GM23248 (cell line): ENCODE results near the gene ANKRD50. TPM values are rescaled to one million over a fixed set of nuclear protein-coding genes. Genes with fewer than 3 reads are reported as not detected.
A peak's percentile ranks its signal among the peaks of the same experiment; 100 is the strongest.

Experiments
- DNase-seq: peaks from one replicate; pipeline ENCODE4 v3.0.0-alpha.2; 2015
- H2AFZ ChIP-seq: fragments of 200-600 bp; sonication (generic); 2 replicates; pipeline ENCODE4 v1.6.1; 2016; ENCODE audit warnings: antibody characterized with exemption
- H3F3A ChIP-seq: fragments of 200-600 bp; sonication (generic); 2 replicates; pipeline ENCODE4 v1.6.1; 2016; ENCODE audit warnings: mild to moderate bottlenecking, antibody characterized with exemption, mixed run types; ENCODE audit not compliant: insufficient read depth
- H3K27ac ChIP-seq: fragments of 200-600 bp; sonication (generic); 2 replicates; pipeline ENCODE4 v1.5.1; 2016; ENCODE audit warnings: mild to moderate bottlenecking
- H3K27me3 ChIP-seq: fragments of 200-600 bp; sonication (generic); replicated peaks from 2 replicates; pipeline ENCODE4 v1.6.1; 2016; ENCODE audit warnings: mild to moderate bottlenecking; ENCODE audit not compliant: insufficient read depth
- H3K36me3 ChIP-seq: fragments of 200-600 bp; sonication (generic); 2 replicates; pipeline ENCODE4 v1.6.1; 2016; ENCODE audit warnings: low read depth, mild to moderate bottlenecking
- H3K4me1 ChIP-seq: fragments of 200-600 bp; sonication (generic); 2 replicates; pipeline ENCODE4 v1.6.1; 2016; ENCODE audit warnings: mild to moderate bottlenecking; ENCODE audit not compliant: insufficient read depth
- H3K4me2 ChIP-seq: fragments of 200-600 bp; sonication (generic); one replicate; pipeline ENCODE4 v1.6.1; 2016; ENCODE audit warnings: mild to moderate bottlenecking; ENCODE audit not compliant: unreplicated experiment
- H3K4me3 ChIP-seq: fragments of 200-600 bp; sonication (generic); 2 replicates; pipeline ENCODE4 v1.5.1; 2016; ENCODE audit warnings: mild to moderate bottlenecking
- H3K79me2 ChIP-seq: fragments of 200-600 bp; sonication (generic); 2 replicates; pipeline ENCODE4 v1.6.1; 2016; ENCODE audit warnings: mild to moderate bottlenecking; ENCODE audit not compliant: insufficient read depth
- H3K9ac ChIP-seq: fragments of 200-600 bp; sonication (generic); 2 replicates; pipeline ENCODE4 v1.6.1; 2016; ENCODE audit warnings: mild to moderate bottlenecking
- H3K9me2 ChIP-seq: fragments of 200-600 bp; sonication (generic); 2 replicates; pipeline ENCODE4 v1.6.1; 2016; ENCODE audit warnings: mixed run types, mild to moderate bottlenecking, moderate library complexity; ENCODE audit not compliant: insufficient read depth
- H3K9me3 ChIP-seq: fragments of 200-600 bp; sonication (generic); one replicate; pipeline ENCODE4 v1.6.1; 2017; ENCODE audit warnings: low read depth
- H4K20me1 ChIP-seq: fragments of 200-600 bp; sonication (generic); 2 replicates; pipeline ENCODE4 v1.6.0; 2016; ENCODE audit not compliant: insufficient read depth
- EZH2 ChIP-seq: fragments of 200-600 bp; sonication (generic); IDR thresholded peaks from 2 replicates; pipeline ENCODE4 v1.6.1; 2018; ENCODE audit warnings: antibody characterized with exemption, mild to moderate bottlenecking; ENCODE audit not compliant: insufficient read depth, poor library complexity, severe bottlenecking
- EZH2phosphoT487 ChIP-seq: fragments of 200-600 bp; sonication (generic); IDR thresholded peaks from 2 replicates; pipeline ENCODE4 v1.6.1; 2018; ENCODE audit warnings: antibody characterized with exemption, moderate library complexity, mild to moderate bottlenecking, low read depth; ENCODE audit not compliant: insufficient read depth
- WGBS, 2 experiments: methylation state at CpG; one replicate each; pipeline ENCODE4 v1.1.6; 2015 to 2017; ENCODE audit warnings: low lambda C conversion rate in 2 of 2, low coverage in 1 of 2; ENCODE audit errors: missing lambda C conversion rate in 2 of 2; 5-methylcytosine and 5-hydroxymethylcytosine counted together
- in situ Hi-C: fragments of 300-500 bp; cut with MboI; formaldehyde crosslinking; loops from 2 replicates; pipeline ENCODE4 v1.15.0; 2020
- polyA plus RNA-seq: library from polyadenylated mRNA; unstranded; fragments of >200 nt; fragmentation: Nextera tagmentation; extraction: Ambion mirVana; gene quantifications from 2 replicates; pipeline ENCODE4 v1.2.1, GENCODE V29; 2016
- total RNA-seq: library from RNA; depleted of rRNA; stranded (reverse); fragments of >200 nt; shearing (Covaris generic); gene quantifications from 2 replicates; pipeline ENCODE4 v1.2.3, GENCODE V29; 2014

The ANKRD50 gene
- total and polyA plus RNA-seq, 2 experiments from 2014 or later = 6.2 to 16.4 TPM

GRCh38 chr4:124633285-124633941 lies 79.1 kb downstream of the ANKRD50 start:
- in situ Hi-C loops = no loop called here
- whole genome bisulfite sequencing, 2 experiments = 74 to 78% methylated on average over 3 of the region's 3 CpGs
- H3K4me2 ChIP-seq = no peak overlapping the region

GRCh38 chr4:124632439-124632838 lies 80.1 kb downstream of the ANKRD50 start:
- H3K4me3 ChIP-seq = no peak overlapping the region
- no peaks in the 10 kb centered on the region for H4K20me1 ChIP-seq
- no peaks in the 10 kb centered on the region for H3K36me3 ChIP-seq
- peaks cover 11% of the 10 kb centered on the region for H3F3A ChIP-seq
- H2AFZ ChIP-seq = no peak overlapping the region
- H3K9me3 ChIP-seq = no peaks in the 10 kb centered on the region
- no peaks in the 10 kb centered on the region for H3K27me3 ChIP-seq
- 86 to 92% methylated on average over 5 of the region's 5 CpGs for WGBS, 2 experiments
- in situ Hi-C loops = no loop called here
- H3K9me2 ChIP-seq = no peaks in the 10 kb centered on the region
- H3K4me1 ChIP-seq = peaks cover 12% of the 10 kb centered on the region
- no peak overlapping the region for H3K9ac ChIP-seq
- H3K79me2 ChIP-seq = no peaks in the 10 kb centered on the region
- TF ChIP-seq EZH2phosphoT487 = no peak
- no peak for TF ChIP-seq EZH2
- H3K27ac ChIP-seq = no peak overlapping the region
- DNase-seq = no peak
- no peak overlapping the region for H3K4me2 ChIP-seq

More at GRCh38 chr4:124633285-124633941, 79.1 kb downstream of the ANKRD50 start:
- DNase-seq = no peak
- H2AFZ ChIP-seq = no peak overlapping the region
- H3K4me3 ChIP-seq = no peak overlapping the region
- peaks cover 11% of the 10 kb centered on the region for H3F3A ChIP-seq
- H3K9me3 ChIP-seq = no peaks in the 10 kb centered on the region
- no peak overlapping the region for H3K9ac ChIP-seq
- H3K27me3 ChIP-seq = no peaks in the 10 kb centered on the region
- no peak overlapping the region for H3K27ac ChIP-seq
- no peaks in the 10 kb centered on the region for H3K79me2 ChIP-seq
- no peaks in the 10 kb centered on the region for H3K9me2 ChIP-seq
- no peaks in the 10 kb centered on the region for H3K36me3 ChIP-seq
- H3K4me1 ChIP-seq = peaks cover 12% of the 10 kb centered on the region
- no peaks in the 10 kb centered on the region for H4K20me1 ChIP-seq
- TF ChIP-seq EZH2 (no peak), EZH2phosphoT487 (no peak)

GRCh38 chr4:124631760-124632159 lies 80.8 kb downstream of the ANKRD50 start:
- no peak overlapping the region for H3K4me3 ChIP-seq
- H3K4me1 ChIP-seq = peaks cover 12% of the 10 kb centered on the region
- no peak overlapping the region for H3K9ac ChIP-seq
- no peaks in the 10 kb centered on the region for H3K9me2 ChIP-seq
- peak; percentile 98 for DNase-seq
- TF ChIP-seq EZH2 = no peak
- no peak for TF ChIP-seq EZH2phosphoT487
- 0 to 5% methylated on average over 1 of the region's 1 CpG for WGBS, 2 experiments
- no peak overlapping the region for H2AFZ ChIP-seq
- in situ Hi-C loops = no loop called here
- H3K36me3 ChIP-seq = no peaks in the 10 kb centered on the region
- H3K79me2 ChIP-seq = no peaks in the 10 kb centered on the region
- no peaks in the 10 kb centered on the region for H3K27me3 ChIP-seq
- peak overlapping the region; percentile 12 for H3K27ac ChIP-seq
- peaks cover 11% of the 10 kb centered on the region for H3F3A ChIP-seq
- no peaks in the 10 kb centered on the region for H4K20me1 ChIP-seq
- H3K4me2 ChIP-seq = peak overlapping the region; percentile 45
- H3K9me3 ChIP-seq = no peaks in the 10 kb centered on the region

- Histone ChIP-seq H3K27ac (no peak overlapping the region), H3K4me2 (no peak overlapping the region), H4K20me1 (no peaks in the 10 kb centered on the region), H3K4me1 (peaks cover 12% of the 10 kb centered on the region), H3K79me2 (no peaks in the 10 kb centered on the region), H3K9ac (no peak overlapping the region), H2AFZ (no peak overlapping the region), H3K27me3 (no peaks in the 10 kb centered on the region), H3K36me3 (no peaks in the 10 kb centered on the region), H3K4me3 (no peak overlapping the region), H3K9me2 (peaks cover 4% of the 10 kb centered on the region; the same call in 1 of the 2 replicates), H3K9me3 (no peaks in the 10 kb centered on the region), H3F3A (peaks cover 11% of the 10 kb centered on the region)
- WGBS, 2 experiments = 93 to 96% methylated on average over 1 of the region's 1 CpG
- TF ChIP-seq EZH2phosphoT487 (no peak), EZH2 (no peak)
- DNase-seq = no peak
- in situ Hi-C loops = no loop called here
These were observed 82.9 kb downstream of the ANKRD50 start for GRCh38 chr4:124629681-124630080.
